Naive thymus-derived CD8-positive, alpha-beta T cell (primary cell): Measurements from ENCODE around the gene ACTL7B. TPM values are rescaled to one million over a fixed set of nuclear protein-coding genes. Genes with fewer than 3 reads are reported as not detected.

Experiments used
- ATAC-seq, 2 donors: fragments of 150-1000 bp; cut with Tn5 transposase in 1 of 2; sonication (Bioruptor Pico), chemical (Tn5 transposase) in 1 of 2; 1 replicate in 1 of 2; 2 replicates in 1 of 2; pipeline ENCODE4 v1.10.0; 2021; ENCODE audit warnings: mild to moderate bottlenecking in 2 of 2, moderate library complexity in 2 of 2
- POLR2A ChIA-PET: fragments of 350-600 bp; sonication (Branson Sonifier 250); formaldehyde crosslinking; loops from one replicate; lab custom pipeline; 2021; ENCODE audit warnings: antibody characterized with exemption; lab: Charles Lee
- DNase-seq, 10 donors: peaks; one replicate each; pipeline versions ENCODE4 v3.0.0 to v3.0.0-alpha.2; 2020 to 2022
- H3K27ac Mint-ChIP-seq, 10 donors: one replicate each; pipeline ENCODE4 v1.8.0; 2020 to 2022; ENCODE audit warnings: mild to moderate bottlenecking in 10 of 10, mixed read lengths in 10 of 10, moderate library complexity in 4 of 10, inconsistent platforms in 1 of 10
- H3K27me3 Mint-ChIP-seq, 5 donors: one replicate each; pipeline ENCODE4 v1.8.0; 2021 to 2022; ENCODE audit warnings: mixed read lengths in 5 of 5
- H3K36me3 Mint-ChIP-seq, 3 donors: one replicate each; pipeline ENCODE4 v1.8.0; 2020 to 2022; ENCODE audit warnings: mixed read lengths in 3 of 3, mild to moderate bottlenecking in 2 of 3, inconsistent platforms in 1 of 3
- H3K4me1 Mint-ChIP-seq, 4 donors: one replicate each; pipeline ENCODE4 v1.8.0; 2021 to 2022; ENCODE audit warnings: mixed read lengths in 4 of 4
- H3K4me3 Mint-ChIP-seq, 10 donors: one replicate each; pipeline ENCODE4 v1.8.0; 2020 to 2022; ENCODE audit warnings: mild to moderate bottlenecking in 10 of 10, mixed read lengths in 10 of 10, moderate library complexity in 6 of 10, inconsistent platforms in 1 of 10
- H3K9me3 Mint-ChIP-seq, 9 donors: one replicate each; pipeline ENCODE4 v1.8.0; 2020 to 2022; ENCODE audit warnings: mixed read lengths in 9 of 9, mild to moderate bottlenecking in 3 of 9, inconsistent platforms in 1 of 9, moderate library complexity in 1 of 9
- polyA plus RNA-seq, 3 donors: library from polyadenylated mRNA; unstranded; fragments of 300-500 nt; fragmentation: Illumina TruSeq; gene quantifications; one replicate each; pipeline ENCODE4 v1.2.3, GENCODE V29; 2021
- total RNA-seq, 8 experiments: library from RNA in 2 of 8; stranded (reverse) in 2 of 8; gene quantifications; one replicate each; pipeline ENCODE4 v1.2.3 and lab custom pipeline; 2021 to 2026

Gene ACTL7B
- total and polyA plus RNA-seq, 5 experiments from 2014 or later, result 0.21 TPM; not detected in 4

- POLR2A ChIA-PET, result no interaction called here
- H3K4me1 Mint-ChIP-seq, result peaks cover 0 to 2% (median 0%) of the 10 kb centered on the region in 4 donors
- no peaks in the 10 kb centered on the region for H3K9me3 Mint-ChIP-seq
- no peak overlapping the region for H3K27ac Mint-ChIP-seq
- DNase-seq, result no peak
- H3K36me3 Mint-ChIP-seq, result peaks cover 14 to 33% (median 14%) of the 10 kb centered on the region in 3 donors
- H3K4me3 Mint-ChIP-seq, result no peak overlapping the region
- no peak for ATAC-seq
- no peaks in the 10 kb centered on the region for H3K27me3 Mint-ChIP-seq
Measured at GRCh38 chr9:108865037-108865436, 9.3 kb upstream of the ACTL7B start.

- ATAC-seq (no peak), DNase-seq (no peak)
- Mint-ChIP-seq H3K27me3 (peaks cover 0 to 2% (median 0%) of the 10 kb centered on the region in 5 donors), H3K27ac (no peak overlapping the region), H3K36me3 (peaks cover 14 to 29% (median 14%) of the 10 kb centered on the region in 3 donors), H3K9me3 (peaks cover 0 to 3% (median 0%) of the 10 kb centered on the region in 9 donors), H3K4me3 (no peak overlapping the region), H3K4me1 (peaks cover 0 to 2% (median 0%) of the 10 kb centered on the region in 4 donors)
- POLR2A ChIA-PET, result no interaction called here
Measured at GRCh38 chr9:108864446-108864845, 8.7 kb upstream of the ACTL7B start.

GRCh38 chr9:108863891-108864290, 8.1 kb upstream of the ACTL7B start:
- no peak for ATAC-seq
- H3K4me1 Mint-ChIP-seq, result peaks cover 0 to 2% (median 0%) of the 10 kb centered on the region in 4 donors
- H3K4me3 Mint-ChIP-seq, result no peak overlapping the region
- POLR2A ChIA-PET, result no interaction called here
- peaks cover 0 to 3% (median 0%) of the 10 kb centered on the region in 5 donors for H3K27me3 Mint-ChIP-seq
- H3K27ac Mint-ChIP-seq, result no peak overlapping the region
- peaks cover 12 to 23% (median 12%) of the 10 kb centered on the region in 3 donors for H3K36me3 Mint-ChIP-seq
- peaks cover 0 to 3% (median 0%) of the 10 kb centered on the region in 9 donors for H3K9me3 Mint-ChIP-seq
- DNase-seq, result no peak

GRCh38 chr9:108861997-108862396, 6.2 kb upstream of the ACTL7B start, which contains the start of gene ACTL7A:
Gene ACTL7A (plus strand): TSS chr9:108862266. CDS start chr9:108862323, 57 bp downstream.
- Mint-ChIP-seq H3K27me3 (peaks cover 0 to 8% (median 0%) of the 10 kb centered on the region in 5 donors), H3K36me3 (peaks cover 0 to 4% (median 0%) of the 10 kb centered on the region in 3 donors), H3K9me3 (peaks cover 0 to 3% (median 0%) of the 10 kb centered on the region in 9 donors), H3K27ac (no peak within 1 kb of the TSS), H3K4me3 (no peak within 1 kb of the TSS), H3K4me1 (peaks cover 0 to 4% (median 0%) of the 10 kb centered on the region in 4 donors)
- no peak for ATAC-seq
- DNase-seq, result no peak
- POLR2A ChIA-PET, result no interaction called here

DNA sequence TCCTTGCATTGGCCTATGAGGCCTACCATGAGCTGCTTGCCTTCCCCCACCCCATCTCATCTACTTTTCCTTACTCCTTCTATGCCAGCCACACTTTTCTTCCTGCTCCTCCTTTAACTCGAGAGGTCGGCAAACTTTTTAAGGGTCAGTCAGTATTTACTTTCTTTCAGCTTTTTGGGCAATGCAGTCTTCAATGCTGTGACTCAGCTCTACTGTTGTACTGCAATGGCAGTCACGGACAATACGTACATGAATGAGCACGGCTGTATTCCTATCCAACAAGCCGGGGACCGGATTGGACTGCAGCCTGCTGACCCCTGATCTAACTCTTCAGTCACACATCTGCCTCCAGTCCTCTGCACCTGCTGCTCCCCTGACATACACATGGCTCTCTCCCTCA, 5.7 kb upstream of the ACTL7B start:
- peaks cover 0 to 3% (median 0%) of the 10 kb centered on the region in 9 donors for H3K9me3 Mint-ChIP-seq
- peaks cover 0 to 4% (median 0%) of the 10 kb centered on the region in 4 donors for H3K4me1 Mint-ChIP-seq
- no peak overlapping the region for H3K27ac Mint-ChIP-seq
- peaks cover 0 to 4% (median 0%) of the 10 kb centered on the region in 3 donors for H3K36me3 Mint-ChIP-seq
- POLR2A ChIA-PET, result no interaction called here
- ATAC-seq, result no peak
- no peak overlapping the region for H3K4me3 Mint-ChIP-seq
- peaks cover 0 to 8% (median 0%) of the 10 kb centered on the region in 5 donors for H3K27me3 Mint-ChIP-seq
- DNase-seq, result no peak

GRCh38 chr9:108860764-108861163, 5.0 kb upstream of the ACTL7B start:
- Mint-ChIP-seq H3K27me3 (peaks cover 0 to 8% (median 0%) of the 10 kb centered on the region in 5 donors), H3K4me3 (no peak overlapping the region), H3K36me3 (peaks cover 0 to 2% (median 0%) of the 10 kb centered on the region in 3 donors), H3K27ac (no peak overlapping the region), H3K4me1 (peaks cover 0 to 4% (median 0%) of the 10 kb centered on the region in 4 donors), H3K9me3 (peaks cover 0 to 3% (median 0%) of the 10 kb centered on the region in 9 donors)
- no peak for DNase-seq
- POLR2A ChIA-PET, result no interaction called here
- no peak for ATAC-seq

- Mint-ChIP-seq H3K27ac (no peak overlapping the region), H3K36me3 (no peaks in the 10 kb centered on the region), H3K9me3 (peaks cover 0 to 3% (median 0%) of the 10 kb centered on the region in 9 donors), H3K4me1 (peaks cover 0 to 4% (median 0%) of the 10 kb centered on the region in 4 donors), H3K4me3 (no peak overlapping the region), H3K27me3 (peaks cover 0 to 8% (median 0%) of the 10 kb centered on the region in 5 donors)
- DNase-seq (no peak), ATAC-seq (no peak)
- POLR2A ChIA-PET, result no interaction called here
Measured at GRCh38 chr9:108860354-108860753, 4.6 kb upstream of the ACTL7B start.

GRCh38 chr9:108859459-108860114, 3.8 kb upstream of the ACTL7B start:
- Mint-ChIP-seq H3K4me1 (peaks cover 0 to 4% (median 0%) of the 10 kb centered on the region in 4 donors), H3K27me3 (peaks cover 0 to 8% (median 0%) of the 10 kb centered on the region in 5 donors), H3K4me3 (no peak overlapping the region), H3K9me3 (peaks cover 0 to 3% (median 0%) of the 10 kb centered on the region in 9 donors), H3K27ac (no peak overlapping the region), H3K36me3 (no peaks in the 10 kb centered on the region)
- DNase-seq, result no peak
- ATAC-seq, result no peak
- POLR2A ChIA-PET, result no interaction called here

DNA sequence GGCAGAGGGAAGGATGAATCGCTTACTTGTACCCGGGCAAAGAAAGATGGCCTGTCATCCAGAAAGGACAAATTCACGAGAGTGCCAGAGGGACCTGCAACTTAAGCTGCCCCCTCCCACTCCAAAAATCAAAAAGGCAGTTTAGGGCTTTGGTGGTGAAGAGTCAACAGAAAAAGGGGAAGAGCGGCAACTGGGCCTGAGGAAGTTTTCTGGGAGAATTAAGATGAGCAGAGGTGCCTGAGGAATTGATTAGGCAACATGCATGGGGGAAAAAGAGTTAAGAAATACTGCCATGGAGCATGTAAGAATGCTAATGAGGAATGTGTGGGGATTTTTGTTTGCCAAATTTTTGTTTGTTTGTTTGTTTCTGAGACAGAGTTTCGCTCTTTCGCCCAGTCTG, 1.8 kb upstream of the ACTL7B start:
- Mint-ChIP-seq H3K36me3 (peaks cover 0 to 2% (median 0%) of the 10 kb centered on the region in 3 donors), H3K4me3 (no peak overlapping the region), H3K9me3 (peaks cover 0 to 3% (median 0%) of the 10 kb centered on the region in 9 donors), H3K4me1 (peaks cover 0 to 4% (median 0%) of the 10 kb centered on the region in 4 donors), H3K27me3 (peaks cover 0 to 8% (median 0%) of the 10 kb centered on the region in 5 donors), H3K27ac (no peak overlapping the region)
- POLR2A ChIA-PET, result no interaction called here
- no peak for ATAC-seq
- no peak for DNase-seq

- Mint-ChIP-seq H3K4me1 (peaks cover 0 to 2% (median 0%) of the 10 kb centered on the region in 4 donors), H3K27ac (no peak overlapping the region)
Measured at GRCh38 chr9:108855529-108855886, 278 bp downstream of the ACTL7B start.

GRCh38 chr9:108854641-108855528, 901 bp downstream of the ACTL7B start:
- Mint-ChIP-seq H3K27me3 (peaks cover 0 to 12% (median 2%) of the 10 kb centered on the region in 5 donors), H3K27ac (no peak overlapping the region), H3K9me3 (peaks cover 0 to 2% (median 0%) of the 10 kb centered on the region in 9 donors), H3K4me1 (peaks cover 0 to 2% (median 0%) of the 10 kb centered on the region in 4 donors), H3K36me3 (peaks cover 0 to 2% (median 0%) of the 10 kb centered on the region in 3 donors), H3K4me3 (no peak overlapping the region)
- no peak for DNase-seq
- no peak for ATAC-seq
- POLR2A ChIA-PET, result no interaction called here

More at GRCh38 chr9:108855529-108855886, 278 bp downstream of the ACTL7B start:
- H3K4me3 Mint-ChIP-seq, result no peak overlapping the region
- no peak for ATAC-seq
- POLR2A ChIA-PET, result no interaction called here
- H3K36me3 Mint-ChIP-seq, result peaks cover 0 to 2% (median 0%) of the 10 kb centered on the region in 3 donors
- DNase-seq, result no peak
- peaks cover 0 to 12% (median 2%) of the 10 kb centered on the region in 5 donors for H3K27me3 Mint-ChIP-seq
- peaks cover 0 to 3% (median 0%) of the 10 kb centered on the region in 9 donors for H3K9me3 Mint-ChIP-seq

- Mint-ChIP-seq H3K4me1 (peaks cover 0 to 2% (median 0%) of the 10 kb centered on the region in 4 donors), H3K9me3 (no peaks in the 10 kb centered on the region), H3K27me3 (peaks cover 0 to 9% (median 2%) of the 10 kb centered on the region in 5 donors), H3K4me3 (no peak overlapping the region), H3K27ac (no peak overlapping the region), H3K36me3 (peaks cover 0 to 2% (median 0%) of the 10 kb centered on the region in 3 donors)
- no peak for DNase-seq
- ATAC-seq, result no peak
- POLR2A ChIA-PET, result no interaction called here
Measured at GRCh38 chr9:108854094-108854493, 1.7 kb downstream of the ACTL7B start.
